SU-DHL-6 (cell line): ENCODE results near the gene MTOR.
"Not testable (repeated sequence)": the region's sequence is repeated elsewhere in the genome, so short reads cannot be mapped to it uniquely, and the experiment has no call there.

Experiments used
- CTCF ChIP-seq: fragments of 200-600 bp; sonication (generic); IDR thresholded peaks from one replicate; pipeline ENCODE4 v1.5.1; 2017; ENCODE audit warnings: antibody characterized with exemption, mild to moderate bottlenecking, low read length, moderate library complexity; ENCODE audit not compliant: insufficient read depth, poor library complexity, severe bottlenecking
- EZH2phosphoT487 ChIP-seq: fragments of 200-600 bp; sonication (generic), shearing (Covaris generic); conservative IDR thresholded peaks from 2 replicates; pipeline ENCODE4 v1.6.1; 2018; ENCODE audit warnings: mild to moderate bottlenecking, antibody characterized with exemption, low read length, moderate library complexity, mixed read lengths

GRCh38 chr1:11162752-11163151 lies 99.6 kb downstream of the MTOR start:
- TF ChIP-seq CTCF, EZH2phosphoT487: not testable (repeated sequence)
